ENCODE data around the gene UBE2H.
"Not testable (repeated sequence)": the region's sequence is repeated elsewhere in the genome, so short reads cannot be mapped to it uniquely, and the experiment has no call there.

UBE2H gene

GRCh38 chr7:129952653-129953560 is at the start of gene UBE2H:
UBE2H (minus strand) TSS chr7:129952960; CDS start chr7:129952555, 405 bp downstream.
- DNase-seq: peak; percentile 69

- no peak for DNase-seq
These were observed 45.7 kb upstream of the UBE2H start for GRCh38 chr7:129998446-129998845.

- no peak for DNase-seq
These were observed 44.5 kb upstream of the UBE2H start for GRCh38 chr7:129997285-129997684.

- no peak for DNase-seq
These were observed 40.5 kb upstream of the UBE2H start for GRCh38 chr7:129993275-129993674.

- no peak for DNase-seq
These were observed 37.8 kb upstream of the UBE2H start for GRCh38 chr7:129990403-129991192.

- DNase-seq: no peak
These were observed 36.7 kb upstream of the UBE2H start for GRCh38 chr7:129989466-129989865.

- no peak for DNase-seq
These were observed 33.8 kb upstream of the UBE2H start for GRCh38 chr7:129986600-129986999.

GRCh38 chr7:129980667-129981066 is 27.9 kb upstream of the UBE2H start:
- DNase-seq: no peak

- DNase-seq: no peak
These were observed 22.5 kb upstream of the UBE2H start for GRCh38 chr7:129975309-129975708.

GRCh38 chr7:129970816-129971215 is 18.1 kb upstream of the UBE2H start:
- no peak for DNase-seq

- DNase-seq: no peak
These were observed 17.2 kb upstream of the UBE2H start for GRCh38 chr7:129969881-129970446.

- no peak for DNase-seq
These were observed 16.0 kb upstream of the UBE2H start for GRCh38 chr7:129968592-129969383.

GRCh38 chr7:129960204-129960475 is 7.4 kb upstream of the UBE2H start:
- DNase-seq: not testable (repeated sequence)

GRCh38 chr7:129959471-129960203 is 6.9 kb upstream of the UBE2H start:
- no peak for DNase-seq

- DNase-seq: no peak
These were observed 6.1 kb upstream of the UBE2H start for GRCh38 chr7:129958643-129959470.

- DNase-seq: no peak
These were observed 3.3 kb upstream of the UBE2H start for GRCh38 chr7:129955993-129956543.

GRCh38 chr7:129952086-129952652 is 591 bp downstream of the UBE2H start:
- DNase-seq: no peak

GRCh38 chr7:129951226-129952085 is 1.3 kb downstream of the UBE2H start:
- DNase-seq: no peak

GRCh38 chr7:129950933-129951225 is 1.9 kb downstream of the UBE2H start:
- DNase-seq: no peak
